AG20443 (cell line): Measurements from ENCODE around the gene SMTN.
"Not testable (repeated sequence)": the region's sequence is repeated elsewhere in the genome, so short reads cannot be mapped to it uniquely, and the experiment has no call there.

Experiments used
- DNase-seq: peaks from one replicate; pipeline ENCODE4 v3.0.0; 2012; ENCODE audit warnings: low spot score, mixed read lengths

SMTN gene

DNA sequence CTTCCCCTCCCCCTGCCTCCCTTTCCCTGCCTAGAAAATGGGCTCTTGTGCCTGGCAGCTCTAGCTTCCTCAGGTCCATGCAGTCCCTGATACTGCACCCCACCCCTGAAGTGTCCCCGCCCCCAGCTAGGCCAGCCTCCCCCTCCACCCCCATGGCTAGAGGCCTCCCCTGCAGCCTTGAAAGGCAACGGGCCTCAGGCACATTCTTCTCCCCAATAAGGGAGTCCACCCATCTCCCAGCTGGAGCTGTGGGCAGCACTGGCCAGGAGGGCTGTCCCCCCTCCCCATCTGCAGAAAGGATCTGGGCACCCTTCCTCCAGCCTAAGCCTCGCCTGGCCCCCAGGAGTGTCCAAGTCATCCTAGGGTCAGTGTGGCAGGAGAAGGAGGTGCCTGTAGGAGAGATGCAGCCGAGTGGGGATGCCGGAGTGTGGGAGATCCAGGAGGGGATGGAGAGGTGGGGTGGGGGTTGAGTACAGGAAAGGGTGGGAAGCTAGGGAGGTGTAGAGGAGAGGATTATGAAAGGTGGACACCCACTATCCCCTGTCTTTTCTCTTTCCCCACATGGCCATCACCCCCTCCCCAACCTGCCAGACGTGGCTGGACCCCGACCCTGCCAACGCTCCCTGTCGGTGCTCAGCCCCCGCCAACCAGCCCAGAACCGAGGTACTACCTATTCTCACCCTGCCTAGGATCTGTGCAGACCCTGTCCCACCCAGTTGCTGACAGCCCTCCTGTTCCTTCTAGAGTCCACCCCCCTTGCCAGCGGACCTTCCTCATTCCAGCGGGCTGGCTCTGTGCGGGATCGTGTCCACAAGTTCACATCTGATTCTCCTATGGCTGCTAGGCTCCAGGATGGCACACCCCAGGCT lies 9.3 kb downstream of the SMTN start:
- no peak for DNase-seq

GRCh38 chr22:31091106-31091975 lies 10.2 kb downstream of the SMTN start:
- no peak for DNase-seq

- no peak for DNase-seq
Observed at GRCh38 chr22:31092161-31092560, 11.0 kb downstream of the SMTN start.

DNA sequence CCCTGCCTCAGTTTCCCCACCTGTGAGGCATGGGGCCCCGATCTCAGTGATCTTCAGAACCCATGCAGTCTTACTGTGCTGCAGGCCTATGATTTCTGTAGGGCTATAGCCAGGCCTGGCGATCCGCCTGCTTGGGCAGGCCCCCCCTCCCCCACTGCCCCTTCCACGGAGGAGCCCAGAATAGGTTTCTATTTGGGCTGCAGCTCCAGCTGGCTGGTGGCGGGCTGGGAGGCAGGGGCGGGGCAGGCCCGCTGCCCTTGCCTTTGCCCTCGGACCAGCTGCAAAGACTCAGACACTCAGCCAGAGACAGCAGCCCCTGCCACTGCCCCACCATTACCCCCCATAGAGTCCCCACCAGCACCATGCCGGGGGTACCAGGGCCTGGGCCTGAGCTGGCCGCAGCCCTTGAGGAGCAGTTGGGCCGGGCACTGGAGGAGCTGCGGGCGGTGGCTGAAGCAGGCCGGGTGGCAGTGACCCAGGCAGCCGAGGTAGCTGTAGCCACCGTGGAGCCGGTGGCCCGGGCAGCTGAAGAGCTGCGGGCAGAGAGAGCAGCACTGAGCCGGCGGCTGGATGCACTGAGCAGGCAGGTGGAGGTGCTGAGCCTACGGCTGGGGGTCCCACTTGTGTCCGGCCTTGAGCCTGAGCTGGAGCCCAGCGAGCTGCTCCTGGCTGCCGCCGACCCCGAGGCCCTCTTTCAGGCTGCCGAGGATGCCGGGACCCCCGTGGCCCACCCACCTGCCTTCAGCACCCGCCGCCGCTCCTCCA lies 12.2 kb downstream of the SMTN start:
- no peak for DNase-seq

DNA sequence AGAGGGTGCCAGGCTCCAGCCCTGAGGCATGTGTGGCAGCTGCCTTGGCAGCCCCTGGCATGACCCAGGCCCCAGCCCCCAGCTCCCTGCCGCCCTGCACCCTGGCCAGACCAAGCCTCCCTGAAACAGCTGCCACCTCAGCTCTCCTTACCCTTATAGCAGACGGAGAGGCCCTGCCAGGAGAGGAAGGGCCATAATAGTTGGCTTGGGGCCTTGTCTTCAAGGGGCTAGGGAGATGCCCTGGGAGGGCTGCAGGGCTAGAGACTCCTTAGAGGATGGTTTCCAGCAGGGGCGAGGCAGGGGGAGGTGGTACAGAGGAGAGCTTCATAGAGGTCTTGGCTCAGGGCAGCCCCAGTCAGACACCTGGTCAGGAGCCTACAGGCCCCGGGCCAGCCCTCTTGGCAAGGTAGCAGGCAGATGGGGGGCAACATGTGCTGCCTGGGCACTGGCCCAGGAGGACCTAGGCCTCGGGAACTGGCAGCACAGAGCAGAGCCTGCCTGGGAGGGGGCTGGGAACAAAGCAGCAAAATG lies 13.0 kb downstream of the SMTN start:
- no peak for DNase-seq

GRCh38 chr22:31094741-31095140 lies 13.6 kb downstream of the SMTN start:
- no peak for DNase-seq

GRCh38 chr22:31095637-31096249 lies 14.6 kb downstream of the SMTN start:
- DNase-seq = no peak

DNA sequence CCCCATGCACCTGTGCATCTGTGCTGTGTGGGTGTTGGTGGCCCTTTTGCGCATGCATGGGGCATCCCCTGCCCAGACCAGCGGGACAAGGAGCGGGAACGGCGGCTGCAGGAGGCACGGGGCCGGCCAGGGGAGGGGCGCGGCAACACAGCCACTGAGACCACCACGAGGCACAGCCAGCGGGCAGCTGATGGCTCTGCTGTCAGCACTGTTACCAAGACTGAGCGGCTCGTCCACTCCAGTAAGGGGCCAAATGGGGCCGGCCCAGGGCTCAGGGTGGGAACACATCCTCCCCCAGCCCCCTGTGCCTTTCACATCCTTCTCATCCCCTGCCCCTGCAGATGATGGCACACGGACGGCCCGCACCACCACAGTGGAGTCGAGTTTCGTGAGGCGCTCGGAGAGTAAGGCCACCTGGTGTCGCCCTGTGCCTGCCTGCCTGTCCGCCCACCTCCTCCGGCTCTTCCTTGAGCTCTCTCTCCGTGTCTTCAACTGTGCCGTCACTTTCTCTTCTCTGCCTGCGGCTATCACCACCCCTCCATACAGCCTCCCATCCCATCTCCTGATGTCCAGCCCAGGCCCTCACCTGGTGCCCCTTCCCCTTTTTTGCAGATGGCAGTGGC lies 15.7 kb downstream of the SMTN start:
- no peak for DNase-seq

- DNase-seq = not testable (repeated sequence)
Observed at GRCh38 chr22:31097539-31097938, 16.4 kb downstream of the SMTN start.

- DNase-seq = no peak
Observed at GRCh38 chr22:31097941-31098631, 17.0 kb downstream of the SMTN start.

DNA sequence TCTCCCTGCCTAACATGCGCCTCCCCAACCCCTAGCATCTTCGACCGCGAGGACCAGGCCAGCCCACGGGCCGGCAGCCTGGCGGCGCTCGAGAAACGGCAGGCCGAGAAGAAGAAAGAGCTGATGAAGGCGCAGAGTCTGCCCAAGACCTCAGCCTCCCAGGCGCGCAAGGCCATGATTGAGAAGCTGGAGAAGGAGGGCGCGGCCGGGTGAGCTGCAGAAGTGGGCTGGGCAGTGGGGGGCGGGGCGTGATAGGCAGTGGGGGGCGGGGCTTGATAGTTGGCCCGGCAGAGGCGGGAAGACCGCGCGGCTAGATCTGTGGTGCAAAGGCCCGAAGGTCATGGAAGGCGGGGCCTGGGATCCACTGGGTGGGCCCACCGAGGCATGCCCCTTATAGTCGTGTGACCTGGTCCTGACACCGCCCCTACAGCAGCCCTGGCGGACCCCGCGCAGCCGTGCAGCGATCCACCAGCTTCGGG lies 17.6 kb downstream of the SMTN start:
- peak; percentile 52 for DNase-seq

DNA sequence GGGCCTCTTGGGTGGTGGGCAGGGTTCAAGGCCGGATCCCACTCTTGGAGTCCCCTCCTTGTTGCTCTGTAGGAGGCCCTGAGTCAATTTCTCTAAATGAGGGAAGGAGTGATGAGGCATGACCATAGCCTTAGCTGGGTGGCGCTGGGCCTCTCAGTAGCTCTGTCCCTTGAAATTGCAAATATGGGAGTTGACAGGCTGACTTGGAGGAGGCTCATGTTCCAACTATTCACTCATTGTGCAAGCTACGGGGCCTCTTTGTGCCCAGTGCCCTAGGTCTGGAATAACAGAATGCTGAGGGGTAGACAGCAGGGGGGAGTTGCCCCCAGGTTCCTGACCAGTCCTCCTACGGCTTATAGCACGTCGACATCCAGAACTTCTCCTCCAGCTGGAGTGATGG lies 18.3 kb downstream of the SMTN start:
- no peak for DNase-seq

DNA sequence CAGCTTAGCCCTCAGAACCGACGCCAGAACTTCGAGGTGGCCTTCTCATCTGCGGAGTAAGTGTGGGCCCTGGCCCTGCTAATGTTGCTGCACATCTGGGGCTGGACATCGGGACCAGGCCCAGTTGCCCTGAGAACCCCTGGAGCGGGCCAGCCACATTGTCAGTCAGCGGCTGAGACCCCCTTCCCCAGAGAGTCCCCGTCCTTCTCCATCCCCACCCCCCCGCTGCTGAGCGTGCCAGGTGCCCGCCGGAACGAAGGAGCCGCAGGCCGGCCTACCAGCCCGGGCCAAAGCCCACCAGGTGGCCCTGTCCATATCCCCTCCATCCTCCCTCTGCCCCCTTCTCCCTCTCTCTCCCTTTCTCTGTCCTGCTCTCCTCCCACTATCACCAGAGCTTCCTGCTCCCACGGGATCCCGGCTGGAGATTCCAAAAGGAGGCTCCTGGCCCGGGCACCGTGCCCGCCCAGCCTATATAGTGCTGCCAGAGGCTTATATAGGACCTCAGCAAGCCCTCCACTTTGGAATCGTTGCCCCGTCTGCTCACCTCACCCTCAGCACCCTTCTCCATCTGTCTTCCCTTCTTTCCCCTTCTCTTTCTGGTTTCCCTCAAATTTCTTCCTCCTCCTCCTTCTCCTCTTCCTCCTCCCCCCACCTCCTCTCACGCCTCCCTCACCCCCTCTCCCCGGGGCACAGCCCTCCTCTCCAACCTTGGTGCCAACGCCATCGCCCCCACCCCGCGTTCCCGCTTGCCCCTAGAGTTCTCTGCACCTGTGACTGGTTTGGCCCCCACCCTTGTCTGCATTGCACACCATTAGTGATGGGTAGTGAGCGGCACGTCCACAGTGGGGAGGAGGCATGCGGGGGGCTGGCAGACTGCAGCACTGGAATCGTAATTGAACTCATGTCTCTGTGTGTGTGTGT lies 19.0 kb downstream of the SMTN start:
- DNase-seq = no peak

DNA sequence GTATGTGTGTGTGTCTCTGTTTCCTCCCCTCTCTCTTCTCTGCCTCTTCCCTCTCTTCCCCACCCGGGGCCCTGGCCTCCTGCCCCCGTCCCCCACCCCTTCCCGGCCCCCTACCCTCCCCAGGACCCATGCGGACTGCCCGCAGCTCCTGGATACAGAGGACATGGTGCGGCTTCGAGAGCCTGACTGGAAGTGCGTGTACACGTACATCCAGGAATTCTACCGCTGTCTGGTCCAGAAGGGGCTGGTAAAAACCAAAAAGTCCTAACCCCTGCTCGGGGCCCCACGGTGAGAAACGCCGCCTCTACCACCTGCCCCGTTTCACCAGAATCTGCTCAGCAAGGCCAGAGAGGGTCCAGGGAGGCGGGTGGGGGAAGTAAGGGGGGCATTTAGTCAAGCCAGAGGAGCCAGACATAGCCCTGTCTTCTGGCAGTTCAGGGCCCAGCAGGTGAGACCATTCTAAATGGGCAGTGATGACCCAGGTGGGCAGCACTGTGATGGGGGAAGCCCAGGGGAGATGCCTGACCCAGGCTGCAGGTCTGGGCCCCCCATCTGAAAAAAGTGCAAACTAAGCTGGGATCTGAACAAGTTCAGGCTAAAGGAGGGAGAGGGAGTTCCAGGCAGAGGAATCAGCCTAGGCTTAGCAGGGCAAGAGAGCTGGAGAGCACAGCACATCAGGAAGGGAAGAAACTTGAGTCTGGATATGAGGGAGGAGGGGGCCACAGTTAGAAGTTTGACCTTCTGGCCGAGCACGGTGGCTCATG lies 19.8 kb downstream of the SMTN start:
- DNase-seq = no peak

- peak; percentile 92 for DNase-seq
Observed at GRCh38 chr22:31102441-31103081, 21.4 kb downstream of the SMTN start.

DNA sequence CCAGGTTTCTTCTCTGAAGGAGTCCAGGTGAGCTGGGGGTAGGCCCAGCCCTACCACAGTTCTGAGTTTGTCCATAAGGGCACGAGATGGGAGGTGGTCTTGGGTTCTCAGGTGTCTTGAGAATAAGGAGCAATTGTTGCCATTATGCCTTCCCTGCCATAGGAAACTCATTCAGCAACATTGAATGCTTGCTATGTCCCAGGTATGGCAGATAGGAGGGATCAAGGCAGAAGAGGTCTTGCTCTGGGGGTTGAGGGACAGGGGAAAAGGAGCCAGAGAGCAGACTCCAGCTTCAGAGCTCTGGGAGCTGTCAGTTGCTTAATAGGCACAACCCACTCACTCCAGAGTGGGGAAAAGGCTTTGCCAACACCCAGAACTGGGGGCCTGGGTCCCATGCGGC lies 22.0 kb downstream of the SMTN start:
- DNase-seq = no peak

- no peak for DNase-seq
Observed at GRCh38 chr22:31103899-31104694, 23.0 kb downstream of the SMTN start.
